GM23338 (cell line): Measurements from ENCODE around the gene MPPED2. TPM values are rescaled to one million over a fixed set of nuclear protein-coding genes. Genes with fewer than 3 reads are reported as not detected.

Experiments used
- ATAC-seq: fragments of 200-7000 bp; cut with Tn5 transposase; 3 replicates; pipeline ENCODE4 v1.9.1; 2020
- DNase-seq: peaks from one replicate; pipeline ENCODE4 v3.0.0-alpha.2; 2015; ENCODE audit warnings: low spot score
- H2AFZ ChIP-seq: fragments of 200-600 bp; sonication (generic); 2 replicates; pipeline ENCODE4 v1.8.0; 2016; ENCODE audit warnings: antibody characterized with exemption, mild to moderate bottlenecking, moderate library complexity
- H3F3A ChIP-seq: fragments of 200-600 bp; sonication (generic); replicated peaks from 2 replicates; pipeline ENCODE4 v1.8.0; 2017; ENCODE audit warnings: antibody characterized with exemption, mixed run types, low read depth
- H3K27ac ChIP-seq: fragments of 200-600 bp; sonication (generic); 2 replicates; pipeline ENCODE4 v1.6.1; 2016; ENCODE audit warnings: low read depth
- H3K27me3 ChIP-seq: fragments of 200-600 bp; sonication (generic); 2 replicates; pipeline ENCODE4 v1.8.0; 2016; ENCODE audit warnings: mild to moderate bottlenecking, mixed run types, moderate library complexity; ENCODE audit not compliant: insufficient read depth
- H3K36me3 ChIP-seq: fragments of 200-600 bp; sonication (generic); 2 replicates; pipeline ENCODE4 v1.8.0; 2016; ENCODE audit warnings: mild to moderate bottlenecking; ENCODE audit not compliant: insufficient read depth
- H3K4me1 ChIP-seq: fragments of 200-600 bp; sonication (generic); 2 replicates; pipeline ENCODE4 v1.8.0; 2016; ENCODE audit warnings: mild to moderate bottlenecking, moderate library complexity; ENCODE audit not compliant: insufficient read depth
- H3K4me2 ChIP-seq: fragments of 200-600 bp; sonication (generic); 2 replicates; pipeline ENCODE4 v1.7.1; 2017; ENCODE audit warnings: mixed run types
- H3K4me3 ChIP-seq: fragments of 200-600 bp; sonication (generic); 2 replicates; pipeline ENCODE4 v1.6.1; 2016; ENCODE audit warnings: mixed run types
- H3K79me2 ChIP-seq: fragments of 200-600 bp; sonication (generic); replicated peaks from 2 replicates; pipeline ENCODE4 v1.8.0; 2017; ENCODE audit warnings: mild to moderate bottlenecking; ENCODE audit not compliant: insufficient read depth
- H3K9me2 ChIP-seq: fragments of 200-600 bp; sonication (generic); 2 replicates; pipeline ENCODE4 v1.8.0; 2017; ENCODE audit not compliant: insufficient read depth
- H4K20me1 ChIP-seq: fragments of 200-600 bp; sonication (generic); replicated peaks from 2 replicates; pipeline ENCODE4 v1.8.0; 2017; ENCODE audit warnings: mild to moderate bottlenecking; ENCODE audit not compliant: insufficient read depth
- H3K27ac Mint-ChIP-seq: 2 replicates; pipeline ENCODE4 v1.8.0; 2020; ENCODE audit warnings: inconsistent platforms, mild to moderate bottlenecking, moderate library complexity, mixed read lengths
- H3K27me3 Mint-ChIP-seq: 3 replicates; pipeline ENCODE4 v1.8.0; 2022; ENCODE audit warnings: low read depth, mild to moderate bottlenecking, moderate library complexity, mixed read lengths, inconsistent platforms; ENCODE audit not compliant: insufficient read depth, poor library complexity
- H3K36me3 Mint-ChIP-seq: 3 replicates; pipeline ENCODE4 v1.8.0; 2021; ENCODE audit warnings: low read depth, mild to moderate bottlenecking, inconsistent platforms, moderate library complexity, mixed read lengths
- H3K4me1 Mint-ChIP-seq: 3 replicates; pipeline ENCODE4 v1.8.0; 2020; ENCODE audit warnings: mild to moderate bottlenecking, inconsistent platforms, mixed read lengths
- H3K4me3 Mint-ChIP-seq: 3 replicates; pipeline ENCODE4 v1.8.0; 2021; ENCODE audit warnings: moderate library complexity, mild to moderate bottlenecking, inconsistent platforms, mixed read lengths
- H3K9me3 Mint-ChIP-seq: 3 replicates; pipeline ENCODE4 v1.8.0; 2020; ENCODE audit warnings: moderate library complexity, mild to moderate bottlenecking, inconsistent platforms, mixed read lengths
- CREB1 ChIP-seq: fragments of 250-450 bp; sonication (Bioruptor Pico); IDR thresholded peaks from 2 replicates; pipeline ENCODE4 v1.5.0; 2020; ENCODE audit warnings: low read depth, mild to moderate bottlenecking, moderate library complexity
- EZH2 ChIP-seq: fragments of 200-600 bp; sonication (generic); IDR thresholded peaks from one replicate; pipeline ENCODE4 v1.8.0; 2017; ENCODE audit warnings: antibody characterized with exemption, mild to moderate bottlenecking, low read depth; ENCODE audit not compliant: unreplicated experiment
- EZH2phosphoT487 ChIP-seq: fragments of 200-600 bp; sonication (generic); IDR thresholded peaks from one replicate; pipeline ENCODE4 v1.8.1; 2018; ENCODE audit warnings: antibody characterized with exemption; ENCODE audit not compliant: unreplicated experiment
- NANOG ChIP-seq: IDR thresholded peaks from 2 replicates; pipeline ENCODE4 v1.6.1; 2016; ENCODE audit warnings: antibody characterized with exemption, borderline replicate concordance
- POLR2AphosphoS5 ChIP-seq: IDR thresholded peaks from 2 replicates; pipeline ENCODE4 v1.6.1; 2016; ENCODE audit warnings: antibody characterized with exemption, low read depth
- STAT1 ChIP-seq: IDR thresholded peaks from one replicate; pipeline ENCODE4 v1.6.1; 2016; ENCODE audit warnings: antibody characterized with exemption; ENCODE audit not compliant: unreplicated experiment
- ZNF114 ChIP-seq: fragments of 250-450 bp; sonication (Bioruptor Pico); IDR thresholded peaks from 2 replicates; pipeline ENCODE4 v1.5.0; 2020; ENCODE audit warnings: mild to moderate bottlenecking, moderate library complexity
- ZNF331 ChIP-seq: fragments of 250-450 bp; sonication (Bioruptor Pico); IDR thresholded peaks from 2 replicates; pipeline ENCODE4 v1.5.0; 2020; ENCODE audit warnings: low read depth, mild to moderate bottlenecking, moderate library complexity
- polyA plus RNA-seq: library from polyadenylated mRNA; unstranded; fragments of >200 nt; fragmentation: Nextera tagmentation; extraction: Ambion mirVana; gene quantifications from 2 replicates; pipeline ENCODE4 v1.2.1, GENCODE V29; 2016
- total RNA-seq: library from RNA; depleted of rRNA; stranded (reverse); fragments of >200 nt; shearing (Covaris generic); gene quantifications from 2 replicates; pipeline ENCODE4 v1.2.3, GENCODE V29; 2014
- TF ChIP-seq, protein P1 (sequence below): IDR thresholded peaks from one replicate; pipeline ENCODE4 v1.6.1; 2018; ENCODE audit warnings: antibody characterized with exemption; ENCODE audit not compliant: unreplicated experiment
- TF ChIP-seq, protein P2 (sequence below): fragments of 250-450 bp; sonication (Bioruptor Pico); IDR thresholded peaks from 2 replicates; pipeline ENCODE4 v1.5.0; 2020; ENCODE audit warnings: mild to moderate bottlenecking, moderate library complexity
- TF ChIP-seq, protein P3 (sequence below): IDR thresholded peaks from 2 replicates; pipeline ENCODE4 v1.6.1; 2016; ENCODE audit warnings: antibody characterized with exemption

MPPED2 gene
- total and polyA plus RNA-seq, 2 experiments from 2014 or later: 4.4 to 6.8 TPM

DNA sequence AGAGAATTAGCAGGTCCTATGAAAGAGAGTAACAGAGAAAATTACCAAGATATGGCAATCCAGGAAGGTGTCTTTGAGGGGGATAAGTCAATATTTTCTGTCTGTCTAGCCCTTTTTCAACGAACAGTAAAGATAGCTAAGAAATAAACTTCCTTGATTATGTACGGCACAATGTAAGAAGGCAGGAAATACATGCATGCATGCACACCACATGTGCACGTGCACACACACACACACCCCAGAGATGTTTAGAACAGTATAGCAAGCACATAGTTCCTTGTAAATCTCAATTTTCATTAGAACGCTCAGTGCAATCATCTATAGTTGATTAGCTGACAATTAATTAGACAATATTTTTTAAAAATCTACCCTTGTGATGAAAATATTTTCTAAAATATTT is 74.7 kb downstream of the MPPED2 start (continued):
- TF ChIP-seq, protein P1, sequence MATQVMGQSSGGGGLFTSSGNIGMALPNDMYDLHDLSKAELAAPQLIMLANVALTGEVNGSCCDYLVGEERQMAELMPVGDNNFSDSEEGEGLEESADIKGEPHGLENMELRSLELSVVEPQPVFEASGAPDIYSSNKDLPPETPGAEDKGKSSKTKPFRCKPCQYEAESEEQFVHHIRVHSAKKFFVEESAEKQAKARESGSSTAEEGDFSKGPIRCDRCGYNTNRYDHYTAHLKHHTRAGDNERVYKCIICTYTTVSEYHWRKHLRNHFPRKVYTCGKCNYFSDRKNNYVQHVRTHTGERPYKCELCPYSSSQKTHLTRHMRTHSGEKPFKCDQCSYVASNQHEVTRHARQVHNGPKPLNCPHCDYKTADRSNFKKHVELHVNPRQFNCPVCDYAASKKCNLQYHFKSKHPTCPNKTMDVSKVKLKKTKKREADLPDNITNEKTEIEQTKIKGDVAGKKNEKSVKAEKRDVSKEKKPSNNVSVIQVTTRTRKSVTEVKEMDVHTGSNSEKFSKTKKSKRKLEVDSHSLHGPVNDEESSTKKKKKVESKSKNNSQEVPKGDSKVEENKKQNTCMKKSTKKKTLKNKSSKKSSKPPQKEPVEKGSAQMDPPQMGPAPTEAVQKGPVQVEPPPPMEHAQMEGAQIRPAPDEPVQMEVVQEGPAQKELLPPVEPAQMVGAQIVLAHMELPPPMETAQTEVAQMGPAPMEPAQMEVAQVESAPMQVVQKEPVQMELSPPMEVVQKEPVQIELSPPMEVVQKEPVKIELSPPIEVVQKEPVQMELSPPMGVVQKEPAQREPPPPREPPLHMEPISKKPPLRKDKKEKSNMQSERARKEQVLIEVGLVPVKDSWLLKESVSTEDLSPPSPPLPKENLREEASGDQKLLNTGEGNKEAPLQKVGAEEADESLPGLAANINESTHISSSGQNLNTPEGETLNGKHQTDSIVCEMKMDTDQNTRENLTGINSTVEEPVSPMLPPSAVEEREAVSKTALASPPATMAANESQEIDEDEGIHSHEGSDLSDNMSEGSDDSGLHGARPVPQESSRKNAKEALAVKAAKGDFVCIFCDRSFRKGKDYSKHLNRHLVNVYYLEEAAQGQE: no peak

DNA sequence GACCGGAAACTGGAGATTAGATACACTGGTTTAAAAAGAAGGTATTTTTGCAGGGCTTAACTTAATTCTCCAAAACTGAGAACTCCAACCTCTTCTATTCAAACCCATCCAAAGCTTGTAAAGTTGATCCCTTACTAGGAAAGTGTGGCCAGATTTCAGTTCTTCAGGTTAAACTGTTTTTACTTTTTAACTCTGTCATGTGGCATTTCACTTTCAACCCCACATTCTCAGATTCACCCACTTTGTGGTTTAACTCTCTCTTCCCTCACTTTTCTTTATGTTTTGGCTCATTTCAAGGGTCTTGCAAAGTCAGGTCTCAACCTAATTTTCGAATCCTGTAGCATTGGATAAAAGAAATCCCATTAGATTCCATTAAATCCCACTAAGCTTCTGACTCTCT is 75.4 kb downstream of the MPPED2 start:
- Histone ChIP-seq H3K9me2 (peaks cover 17% of the 10 kb centered on the region), H3K36me3 (no peaks in the 10 kb centered on the region), H4K20me1 (no peaks in the 10 kb centered on the region), H3K4me3 (no peak overlapping the region), H2AFZ (no peak overlapping the region), H3K79me2 (no peaks in the 10 kb centered on the region), H3F3A (no peaks in the 10 kb centered on the region), H3K4me1 (peaks cover 15% of the 10 kb centered on the region; the same call in 1 of the 2 replicates), H3K27me3 (no peaks in the 10 kb centered on the region), H3K4me2 (no peak overlapping the region), H3K27ac (no peak overlapping the region)
- no peaks in the 10 kb centered on the region; the same call in 2 of the 3 replicates for H3K36me3 Mint-ChIP-seq
- no peaks in the 10 kb centered on the region for H3K27me3 Mint-ChIP-seq
- H3K4me1 Mint-ChIP-seq: peaks cover 17% of the 10 kb centered on the region
- DNase-seq (no peak), ATAC-seq (no peak)
- no peak overlapping the region for H3K27ac Mint-ChIP-seq
- no peak overlapping the region for H3K4me3 Mint-ChIP-seq
- H3K9me3 Mint-ChIP-seq: no peaks in the 10 kb centered on the region
- TF ChIP-seq EZH2: no peak
- no peak for TF ChIP-seq ZNF331 (CRISPR knock-in tag)
- TF ChIP-seq POLR2AphosphoS5: no peak
- no peak for TF ChIP-seq ZNF114 (CRISPR knock-in tag)
- TF ChIP-seq, protein P2, sequence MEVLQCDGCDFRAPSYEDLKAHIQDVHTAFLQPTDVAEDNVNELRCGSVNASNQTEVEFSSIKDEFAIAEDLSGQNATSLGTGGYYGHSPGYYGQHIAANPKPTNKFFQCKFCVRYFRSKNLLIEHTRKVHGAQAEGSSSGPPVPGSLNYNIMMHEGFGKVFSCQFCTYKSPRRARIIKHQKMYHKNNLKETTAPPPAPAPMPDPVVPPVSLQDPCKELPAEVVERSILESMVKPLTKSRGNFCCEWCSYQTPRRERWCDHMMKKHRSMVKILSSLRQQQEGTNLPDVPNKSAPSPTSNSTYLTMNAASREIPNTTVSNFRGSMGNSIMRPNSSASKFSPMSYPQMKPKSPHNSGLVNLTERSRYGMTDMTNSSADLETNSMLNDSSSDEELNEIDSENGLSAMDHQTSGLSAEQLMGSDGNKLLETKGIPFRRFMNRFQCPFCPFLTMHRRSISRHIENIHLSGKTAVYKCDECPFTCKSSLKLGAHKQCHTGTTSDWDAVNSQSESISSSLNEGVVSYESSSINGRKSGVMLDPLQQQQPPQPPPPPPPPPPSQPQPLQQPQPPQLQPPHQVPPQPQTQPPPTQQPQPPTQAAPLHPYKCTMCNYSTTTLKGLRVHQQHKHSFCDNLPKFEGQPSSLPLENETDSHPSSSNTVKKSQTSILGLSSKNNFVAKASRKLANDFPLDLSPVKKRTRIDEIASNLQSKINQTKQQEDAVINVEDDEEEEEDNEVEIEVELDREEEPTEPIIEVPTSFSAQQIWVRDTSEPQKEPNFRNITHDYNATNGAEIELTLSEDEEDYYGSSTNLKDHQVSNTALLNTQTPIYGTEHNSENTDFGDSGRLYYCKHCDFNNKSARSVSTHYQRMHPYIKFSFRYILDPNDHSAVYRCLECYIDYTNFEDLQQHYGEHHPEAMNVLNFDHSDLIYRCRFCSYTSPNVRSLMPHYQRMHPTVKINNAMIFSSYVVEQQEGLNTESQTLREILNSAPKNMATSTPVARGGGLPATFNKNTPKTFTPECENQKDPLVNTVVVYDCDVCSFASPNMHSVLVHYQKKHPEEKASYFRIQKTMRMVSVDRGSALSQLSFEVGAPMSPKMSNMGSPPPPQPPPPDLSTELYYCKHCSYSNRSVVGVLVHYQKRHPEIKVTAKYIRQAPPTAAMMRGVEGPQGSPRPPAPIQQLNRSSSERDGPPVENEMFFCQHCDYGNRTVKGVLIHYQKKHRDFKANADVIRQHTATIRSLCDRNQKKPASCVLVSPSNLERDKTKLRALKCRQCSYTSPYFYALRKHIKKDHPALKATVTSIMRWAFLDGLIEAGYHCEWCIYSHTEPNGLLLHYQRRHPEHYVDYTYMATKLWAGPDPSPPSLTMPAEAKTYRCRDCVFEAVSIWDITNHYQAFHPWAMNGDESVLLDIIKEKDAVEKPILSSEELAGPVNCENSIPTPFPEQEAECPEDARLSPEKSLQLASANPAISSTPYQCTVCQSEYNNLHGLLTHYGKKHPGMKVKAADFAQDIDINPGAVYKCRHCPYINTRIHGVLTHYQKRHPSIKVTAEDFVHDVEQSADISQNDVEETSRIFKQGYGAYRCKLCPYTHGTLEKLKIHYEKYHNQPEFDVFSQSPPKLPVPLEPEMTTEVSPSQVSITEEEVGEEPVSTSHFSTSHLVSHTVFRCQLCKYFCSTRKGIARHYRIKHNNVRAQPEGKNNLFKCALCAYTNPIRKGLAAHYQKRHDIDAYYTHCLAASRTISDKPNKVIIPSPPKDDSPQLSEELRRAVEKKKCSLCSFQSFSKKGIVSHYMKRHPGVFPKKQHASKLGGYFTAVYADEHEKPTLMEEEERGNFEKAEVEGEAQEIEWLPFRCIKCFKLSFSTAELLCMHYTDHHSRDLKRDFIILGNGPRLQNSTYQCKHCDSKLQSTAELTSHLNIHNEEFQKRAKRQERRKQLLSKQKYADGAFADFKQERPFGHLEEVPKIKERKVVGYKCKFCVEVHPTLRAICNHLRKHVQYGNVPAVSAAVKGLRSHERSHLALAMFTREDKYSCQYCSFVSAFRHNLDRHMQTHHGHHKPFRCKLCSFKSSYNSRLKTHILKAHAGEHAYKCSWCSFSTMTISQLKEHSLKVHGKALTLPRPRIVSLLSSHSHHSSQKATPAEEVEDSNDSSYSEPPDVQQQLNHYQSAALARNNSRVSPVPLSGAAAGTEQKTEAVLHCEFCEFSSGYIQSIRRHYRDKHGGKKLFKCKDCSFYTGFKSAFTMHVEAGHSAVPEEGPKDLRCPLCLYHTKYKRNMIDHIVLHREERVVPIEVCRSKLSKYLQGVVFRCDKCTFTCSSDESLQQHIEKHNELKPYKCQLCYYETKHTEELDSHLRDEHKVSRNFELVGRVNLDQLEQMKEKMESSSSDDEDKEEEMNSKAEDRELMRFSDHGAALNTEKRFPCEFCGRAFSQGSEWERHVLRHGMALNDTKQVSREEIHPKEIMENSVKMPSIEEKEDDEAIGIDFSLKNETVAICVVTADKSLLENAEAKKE (CRISPR knock-in tag): no peak
- TF ChIP-seq CREB1 (CRISPR knock-in tag): no peak
- no peak for TF ChIP-seq NANOG
- TF ChIP-seq, protein P1: no peak
- TF ChIP-seq, protein P3, sequence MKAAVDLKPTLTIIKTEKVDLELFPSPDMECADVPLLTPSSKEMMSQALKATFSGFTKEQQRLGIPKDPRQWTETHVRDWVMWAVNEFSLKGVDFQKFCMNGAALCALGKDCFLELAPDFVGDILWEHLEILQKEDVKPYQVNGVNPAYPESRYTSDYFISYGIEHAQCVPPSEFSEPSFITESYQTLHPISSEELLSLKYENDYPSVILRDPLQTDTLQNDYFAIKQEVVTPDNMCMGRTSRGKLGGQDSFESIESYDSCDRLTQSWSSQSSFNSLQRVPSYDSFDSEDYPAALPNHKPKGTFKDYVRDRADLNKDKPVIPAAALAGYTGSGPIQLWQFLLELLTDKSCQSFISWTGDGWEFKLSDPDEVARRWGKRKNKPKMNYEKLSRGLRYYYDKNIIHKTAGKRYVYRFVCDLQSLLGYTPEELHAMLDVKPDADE: no peak
- no peak for TF ChIP-seq STAT1
- TF ChIP-seq EZH2phosphoT487: no peak
